Keratinocyte (primary cell): Measurements from ENCODE around the gene KDM4B.

Experiments used
- CTCF ChIP-seq, 3 experiments: IDR thresholded peaks in 1 of 3; conservative IDR thresholded peaks in 1 of 3; optimal IDR thresholded peaks in 1 of 3; 2 replicates in 2 of 3; 3 replicates in 1 of 3; pipeline versions ENCODE3 to v1.5.1; 2011; ENCODE audit warnings: low read length in 3 of 3, mild to moderate bottlenecking in 3 of 3, moderate library complexity in 2 of 3, control low read depth in 1 of 3, inconsistent platforms in 1 of 3; ENCODE audit not compliant: insufficient read depth in 2 of 3; ENCODE audit errors: extremely low read depth in 1 of 3
- EZH2 ChIP-seq: IDR thresholded peaks from one replicate; pipeline ENCODE4 v1.6.1; 2012; ENCODE audit warnings: inconsistent platforms, mild to moderate bottlenecking, low read length, moderate library complexity

- TF ChIP-seq CTCF (optimal IDR thresholded peaks at IDR 0.05 in 1 of 3, IDR thresholded peaks at IDR 0.05 in 1 of 3, conservative IDR thresholded peaks at IDR 0.05 in 1 of 3; ENCODE audit: extremely low read depth in 1 of 3, insufficient read depth in 2 of 3, low read length in 3 of 3) (no peak), EZH2 (no peak)
Measured at GRCh38 chr19:5130371-5131030, 161.6 kb downstream of the KDM4B start.
